Lung (tissue), 12 donors: ENCODE results near the gene FBXO2. TPM values are rescaled to one million over a fixed set of nuclear protein-coding genes. Genes with fewer than 3 reads are reported as not detected.

Source experiments
- ATAC-seq: fragments of 200-7000 bp; cut with Tn5 transposase; one replicate; pipeline ENCODE4 v1.9.1; 2020; ENCODE audit warnings: moderate number of reproducible peaks; ENCODE audit not compliant: insufficient read depth, low FRiP score
- DNase-seq, 3 donors: peaks; one replicate each; pipeline ENCODE4 v3.0.0-alpha.2; 2013 to 2017
- H3K27ac ChIP-seq, 2 donors: one replicate each; pipeline ENCODE4 v1.5.1; 2013; ENCODE audit warnings: mild to moderate bottlenecking in 2 of 2, moderate library complexity in 2 of 2, control low read depth in 1 of 2, inconsistent platforms in 1 of 2, low read depth in 1 of 2, low read length in 1 of 2
- H3K27me3 ChIP-seq, 3 donors: one replicate each; pipeline ENCODE4 v1.5.1; 2013; ENCODE audit warnings: low read length in 2 of 3; ENCODE audit not compliant: control insufficient read depth in 3 of 3, insufficient read depth in 3 of 3
- H3K36me3 ChIP-seq, 4 donors: one replicate each; pipeline ENCODE4 v1.5.1; 2013; ENCODE audit warnings: low read length in 4 of 4, mild to moderate bottlenecking in 1 of 4, moderate library complexity in 1 of 4; ENCODE audit not compliant: control insufficient read depth in 4 of 4, insufficient read depth in 4 of 4
- H3K4me1 ChIP-seq, 5 donors: one replicate each; pipeline ENCODE4 v1.5.1; 2013; ENCODE audit warnings: low read length in 5 of 5, mild to moderate bottlenecking in 2 of 5, moderate library complexity in 1 of 5; ENCODE audit not compliant: control insufficient read depth in 5 of 5, insufficient read depth in 5 of 5
- H3K4me3 ChIP-seq: one replicate; pipeline ENCODE4 v1.5.1; 2013; ENCODE audit warnings: mild to moderate bottlenecking, control low read depth, moderate library complexity
- H3K9ac ChIP-seq, 2 donors: one replicate each; pipeline ENCODE4 v1.5.1; 2013; ENCODE audit warnings: low read length in 2 of 2, control low read depth in 1 of 2; ENCODE audit not compliant: insufficient read depth in 1 of 2
- H3K9me3 ChIP-seq, 4 donors: one replicate each; pipeline ENCODE4 v1.5.1; 2013; ENCODE audit warnings: low read length in 3 of 4, mild to moderate bottlenecking in 1 of 4, moderate library complexity in 1 of 4; ENCODE audit not compliant: control insufficient read depth in 4 of 4, insufficient read depth in 3 of 4
- WGBS, 2 donors: extraction: QIAGEN DNeasy Blood & Tissue Kit; methylation state at CpG; one replicate each; pipeline ENCODE4 v1.1.7; 2013; 5-methylcytosine and 5-hydroxymethylcytosine counted together
- polyA plus RNA-seq, 2 donors: library from polyadenylated mRNA; stranded (reverse); fragments of 200-250 nt; gene quantifications; one replicate each; pipeline ENCODE4 v1.2.1, GENCODE V29; 2013
- total RNA-seq, 2 donors: library from RNA; depleted of rRNA in 1 of 2; stranded (reverse); fragments of >200 nt in 1 of 2; gene quantifications; one replicate each; pipeline ENCODE4 v1.2.1, GENCODE V29; 2014 to 2021
- TF ChIP-seq, protein P1 (sequence below): IDR thresholded peaks from 2 replicates; pipeline ENCODE4 v1.5.1; 2012; ENCODE audit warnings: mild to moderate bottlenecking; ENCODE audit errors: control extremely low read depth, extremely low read depth
- donor health status: control.
- donor health status: control.
- donor health status: Bipolar disorder and iron deficiency.
- donor health status: healthy.
- donor health status: DM: yes; HTN: yes; CAD: no.

Gene FBXO2
- total and polyA plus RNA-seq, 4 donors, result 0.20 to 12.5 (median 10.1) TPM

GRCh38 chr1:11670747-11671146, 16.5 kb upstream of the FBXO2 start:
- Histone ChIP-seq H3K4me1 (peaks cover 0 to 10% (median 0%) of the 10 kb centered on the region in 5 donors), H3K9me3 (no peaks in the 10 kb centered on the region), H3K9ac (no peak overlapping the region), H3K36me3 (peaks cover 3 to 46% (median 11%) of the 10 kb centered on the region in 4 donors), H3K4me3 (no peak overlapping the region), H3K27ac (peak overlapping the region in 1 of 2 donors; percentile 39), H3K27me3 (no peaks in the 10 kb centered on the region)
- WGBS, 2 donors, result 71 to 72% methylated on average over 6 of the region's 6 CpGs
- TF ChIP-seq, protein P1, sequence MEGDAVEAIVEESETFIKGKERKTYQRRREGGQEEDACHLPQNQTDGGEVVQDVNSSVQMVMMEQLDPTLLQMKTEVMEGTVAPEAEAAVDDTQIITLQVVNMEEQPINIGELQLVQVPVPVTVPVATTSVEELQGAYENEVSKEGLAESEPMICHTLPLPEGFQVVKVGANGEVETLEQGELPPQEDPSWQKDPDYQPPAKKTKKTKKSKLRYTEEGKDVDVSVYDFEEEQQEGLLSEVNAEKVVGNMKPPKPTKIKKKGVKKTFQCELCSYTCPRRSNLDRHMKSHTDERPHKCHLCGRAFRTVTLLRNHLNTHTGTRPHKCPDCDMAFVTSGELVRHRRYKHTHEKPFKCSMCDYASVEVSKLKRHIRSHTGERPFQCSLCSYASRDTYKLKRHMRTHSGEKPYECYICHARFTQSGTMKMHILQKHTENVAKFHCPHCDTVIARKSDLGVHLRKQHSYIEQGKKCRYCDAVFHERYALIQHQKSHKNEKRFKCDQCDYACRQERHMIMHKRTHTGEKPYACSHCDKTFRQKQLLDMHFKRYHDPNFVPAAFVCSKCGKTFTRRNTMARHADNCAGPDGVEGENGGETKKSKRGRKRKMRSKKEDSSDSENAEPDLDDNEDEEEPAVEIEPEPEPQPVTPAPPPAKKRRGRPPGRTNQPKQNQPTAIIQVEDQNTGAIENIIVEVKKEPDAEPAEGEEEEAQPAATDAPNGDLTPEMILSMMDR, result no peak
- DNase-seq (no peak), ATAC-seq (no peak)

- DNase-seq, result no peak
- Histone ChIP-seq H3K9ac (no peak overlapping the region), H3K27me3 (no peaks in the 10 kb centered on the region), H3K9me3 (no peaks in the 10 kb centered on the region), H3K4me1 (peaks cover 0 to 10% (median 0%) of the 10 kb centered on the region in 5 donors), H3K4me3 (no peak overlapping the region), H3K27ac (no peak overlapping the region), H3K36me3 (peaks cover 0 to 28% (median 10%) of the 10 kb centered on the region in 4 donors)
- 89 to 91% methylated on average over 14 of the region's 14 CpGs for WGBS, 2 donors
- TF ChIP-seq, protein P1, result no peak
- no peak for ATAC-seq
Observed at GRCh38 chr1:11668516-11668915, 14.3 kb upstream of the FBXO2 start.

- DNase-seq, result peak; percentile 62 to 66 (median 63)
- TF ChIP-seq, protein P1, result no peak
- no peaks in the 10 kb centered on the region for H3K9me3 ChIP-seq
- 1% methylated on average over 52 to 66 of the region's 66 CpGs for WGBS, 2 donors
- peak overlapping the region; percentile 51 for H3K4me3 ChIP-seq
- no peaks in the 10 kb centered on the region for H3K27me3 ChIP-seq
- H3K9ac ChIP-seq, result peak overlapping the region in 1 of 2 donors; percentile 47
- H3K4me1 ChIP-seq, result peaks cover 0 to 2% (median 0%) of the 10 kb centered on the region in 5 donors
- ATAC-seq, result peak; percentile 45
- peaks cover 0 to 9% (median 3%) of the 10 kb centered on the region in 4 donors for H3K36me3 ChIP-seq
- peak overlapping the region; percentile 38 to 76 for H3K27ac ChIP-seq
Observed at GRCh38 chr1:11664336-11665065, 10.3 kb upstream of the FBXO2 start.
